ENCODE measurements around the gene ZNF552.

ZNF552 gene

GRCh38 chr19:57776764-57777296 lies 37.9 kb downstream of the ZNF552 start:
- DNase-seq (ENCODE audit: low spot score): no peak

- DNase-seq (ENCODE audit: low spot score): no peak
Measured at GRCh38 chr19:57773488-57773887, 41.2 kb downstream of the ZNF552 start.

GRCh38 chr19:57771417-57771816 lies 43.3 kb downstream of the ZNF552 start:
- no peak for DNase-seq (ENCODE audit: low spot score)

- peak; percentile 96 for DNase-seq (ENCODE audit: low spot score)
Measured at GRCh38 chr19:57769345-57770131, 45.2 kb downstream of the ZNF552 start, which contains the start of gene ZNF586. TSS of gene ZNF586 (plus strand) at chr19:57769676. CDS start at chr19:57769843, 167 bp downstream.

GRCh38 chr19:57759096-57759495 lies 55.6 kb downstream of the ZNF552 start:
- no peak for DNase-seq (ENCODE audit: low spot score)

- DNase-seq (ENCODE audit: low spot score): no peak
Measured at GRCh38 chr19:57757941-57758340, 56.8 kb downstream of the ZNF552 start.
